Left forelimb (tissue), 1 donor: ENCODE results near the gene ITGB3.
"Not testable (repeated sequence)": the region's sequence is repeated elsewhere in the genome, so short reads cannot be mapped to it uniquely, and the experiment has no call there.

Experiments used
- DNase-seq: peaks from one replicate; pipeline ENCODE4 v3.0.0-alpha.2; 2018; ENCODE audit warnings: low spot score

ITGB3 gene

GRCh38 chr17:47223007-47223406 lies 30.6 kb upstream of the ITGB3 start:
- DNase-seq, result no peak

- DNase-seq, result no peak
These were observed 30.2 kb upstream of the ITGB3 start for GRCh38 chr17:47223460-47223859.

- not testable (repeated sequence) for DNase-seq
These were observed 29.6 kb upstream of the ITGB3 start for GRCh38 chr17:47224077-47224476.

- no peak for DNase-seq
These were observed 28.7 kb upstream of the ITGB3 start for GRCh38 chr17:47224966-47225365.

- no peak for DNase-seq
These were observed 28.2 kb upstream of the ITGB3 start for GRCh38 chr17:47225436-47225858.

GRCh38 chr17:47225911-47226688 lies 27.5 kb upstream of the ITGB3 start:
- no peak for DNase-seq

- DNase-seq, result no peak
These were observed 25.8 kb upstream of the ITGB3 start for GRCh38 chr17:47227862-47228261.

GRCh38 chr17:47229535-47230443 lies 23.8 kb upstream of the ITGB3 start:
- peak; percentile 86 for DNase-seq

- DNase-seq, result no peak
These were observed 22.8 kb upstream of the ITGB3 start for GRCh38 chr17:47230864-47231263.

- no peak for DNase-seq
These were observed 22.3 kb upstream of the ITGB3 start for GRCh38 chr17:47231334-47231733.

GRCh38 chr17:47231866-47232265 lies 21.8 kb upstream of the ITGB3 start:
- DNase-seq, result no peak

GRCh38 chr17:47232465-47232864 lies 21.2 kb upstream of the ITGB3 start:
- no peak for DNase-seq

GRCh38 chr17:47235506-47235905 lies 18.1 kb upstream of the ITGB3 start:
- DNase-seq, result no peak

- DNase-seq, result no peak
These were observed 17.7 kb upstream of the ITGB3 start for GRCh38 chr17:47235923-47236322.

- no peak for DNase-seq
These were observed 15.8 kb upstream of the ITGB3 start for GRCh38 chr17:47237841-47238240.

- DNase-seq, result no peak
These were observed 15.2 kb upstream of the ITGB3 start for GRCh38 chr17:47238321-47239010.

GRCh38 chr17:47239619-47239966 lies 14.0 kb upstream of the ITGB3 start:
- DNase-seq, result no peak

- DNase-seq, result peak; percentile 71
These were observed 13.5 kb upstream of the ITGB3 start for GRCh38 chr17:47239967-47240651.

GRCh38 chr17:47240806-47241205 lies 12.8 kb upstream of the ITGB3 start:
- DNase-seq, result no peak

- DNase-seq, result no peak
These were observed 11.0 kb upstream of the ITGB3 start for GRCh38 chr17:47242648-47243047.

- DNase-seq, result no peak
These were observed 9.7 kb upstream of the ITGB3 start for GRCh38 chr17:47243737-47244598.
